Stimulated activated CD8-positive, alpha-beta memory T cell treated with anti-CD3 and anti-CD28 coated beads, Interleukin-15, amount 100 ng/mL, for 4 hours (primary cell): ENCODE results near the gene TOMM40.
A peak's percentile ranks its signal among the peaks of the same experiment; 100 is the strongest.

Experiments used
- DNase-seq, 2 donors: peaks; one replicate each; pipeline ENCODE4 v3.0.0-alpha.2; 2020; ENCODE audit warnings: low read depth in 2 of 2

TOMM40 gene

DNA sequence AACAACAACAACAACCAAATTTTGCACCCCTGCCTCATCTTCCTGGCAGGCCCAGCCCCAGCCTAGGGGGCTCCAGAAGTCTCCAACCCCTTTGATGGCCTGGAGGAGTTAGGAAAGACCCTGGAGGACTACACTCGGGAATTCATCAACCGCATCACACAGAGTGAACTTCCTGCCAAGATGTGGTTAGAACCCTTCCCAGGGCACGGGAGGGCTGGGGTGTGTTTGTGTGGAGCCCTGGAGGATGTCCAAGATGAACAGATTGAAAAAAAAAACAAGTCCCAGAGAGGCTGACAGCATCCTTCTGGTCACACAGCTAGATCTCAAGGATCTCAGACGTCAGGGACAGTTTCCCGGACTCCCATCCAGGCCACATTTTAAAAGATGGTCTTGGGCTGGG, 36.7 kb downstream of the TOMM40 start:
- DNase-seq = no peak

DNA sequence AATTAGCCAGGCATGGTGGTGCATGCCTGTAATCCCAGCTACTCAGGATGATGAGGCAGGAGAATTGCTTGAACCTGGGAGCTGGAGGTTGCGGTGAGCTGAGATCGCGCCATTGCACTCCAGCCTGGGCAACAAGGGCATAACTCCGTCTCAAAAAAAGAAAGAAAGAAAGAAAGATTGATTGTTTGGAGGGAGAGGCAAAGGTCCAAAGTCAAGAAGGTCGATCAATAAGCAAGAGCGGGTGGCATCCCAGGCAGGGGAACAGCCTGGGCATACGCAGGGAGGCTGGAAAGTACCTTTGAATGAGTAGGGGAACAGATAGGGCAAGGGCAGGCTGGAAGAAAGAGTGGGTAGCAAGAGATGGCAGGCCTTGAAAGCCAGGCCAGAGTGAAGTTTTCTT, 39.0 kb downstream of the TOMM40 start:
- no peak for DNase-seq

DNA sequence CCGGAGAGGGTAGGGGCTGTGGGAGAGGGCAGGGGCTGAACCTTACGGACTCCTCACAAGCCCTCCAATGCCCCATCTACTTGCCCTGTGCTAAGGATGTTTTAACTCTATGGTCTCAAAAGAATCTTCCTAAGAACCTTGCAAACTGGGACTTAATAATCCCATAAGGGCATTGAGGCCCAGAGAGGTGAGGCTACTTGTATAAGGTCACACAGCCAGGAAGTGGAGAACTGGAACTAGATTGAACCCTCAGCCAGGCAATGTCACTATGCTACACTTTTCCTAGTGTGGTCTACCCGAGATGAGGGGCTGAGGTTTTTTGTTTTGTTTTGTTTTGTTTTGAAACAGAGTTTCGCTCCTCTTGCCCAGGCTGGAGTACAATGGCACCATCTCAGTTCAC, 40.5 kb downstream of the TOMM40 start:
- DNase-seq = no peak

DNA sequence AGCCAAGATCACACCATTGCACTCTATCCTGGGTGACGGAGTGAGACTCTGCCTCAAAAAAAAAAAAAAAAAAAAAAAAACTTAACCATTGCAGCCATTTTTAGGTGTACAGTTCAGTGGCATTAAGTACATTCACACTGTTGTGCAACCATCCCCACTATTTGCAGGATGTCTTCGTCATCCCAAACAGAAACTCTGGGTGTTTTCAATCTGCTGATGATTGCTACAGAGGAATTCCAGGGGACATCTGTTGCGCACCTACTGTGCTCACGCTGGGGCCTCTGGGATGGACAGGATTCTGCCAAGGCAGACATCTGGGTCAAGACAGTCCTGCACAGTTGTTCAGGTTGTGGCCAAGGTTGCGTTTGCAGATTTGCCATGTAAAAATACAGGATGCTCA, 48.6 kb downstream of the TOMM40 start:
- no peak for DNase-seq

DNA sequence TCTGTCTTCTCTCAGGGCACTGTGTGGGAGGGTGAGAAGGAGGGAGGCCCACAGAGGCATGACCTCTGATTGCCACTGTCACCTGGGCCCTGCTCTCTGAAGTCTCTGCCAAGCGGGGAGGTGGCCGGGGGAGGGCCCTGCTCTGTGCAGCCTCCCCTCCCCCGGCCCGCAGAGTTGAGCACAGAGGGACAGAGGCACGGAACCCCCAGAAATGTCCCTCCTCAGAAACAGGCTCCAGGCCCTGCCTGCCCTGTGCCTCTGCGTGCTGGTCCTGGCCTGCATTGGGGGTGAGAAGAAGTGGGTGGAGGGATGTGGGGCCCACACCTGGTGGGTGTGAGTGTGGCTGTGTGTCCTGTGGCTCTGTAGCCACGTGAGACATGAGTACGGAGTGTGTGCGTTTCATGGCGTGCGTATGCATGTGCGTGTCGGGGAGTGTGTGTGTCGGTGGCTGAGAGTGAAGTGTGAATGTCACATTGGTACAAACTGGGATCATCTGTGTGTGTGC, 51.1 kb downstream of the TOMM40 start, which contains the start of gene APOC4:
TSS of gene APOC4 (plus strand) at position 171 of the 505 bp plus-strand sequence. CDS start at position 212, 41 bp downstream.
- no peak for DNase-seq

DNA sequence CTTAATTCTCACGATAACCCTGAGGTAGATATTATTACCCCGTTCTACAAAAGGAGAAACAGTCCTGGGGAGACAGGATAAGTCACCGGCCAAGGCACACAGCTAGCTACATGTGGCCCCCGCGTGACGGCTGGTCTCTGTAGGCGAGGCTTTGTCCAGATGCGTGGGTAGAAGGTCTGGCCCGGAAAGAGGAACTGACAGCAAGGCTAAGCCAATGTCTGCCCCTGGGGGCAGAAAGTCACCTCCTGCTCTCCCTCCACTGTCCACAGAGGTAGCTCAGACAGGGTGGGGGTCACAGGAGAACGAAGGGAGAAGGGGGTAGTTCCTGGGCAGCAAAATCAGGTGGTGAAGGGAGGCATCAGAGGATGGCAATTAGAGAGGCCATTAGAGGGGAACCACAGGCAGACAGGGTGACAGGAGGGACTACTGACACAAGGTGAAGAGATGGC, 52.8 kb downstream of the TOMM40 start:
- no peak for DNase-seq

DNA sequence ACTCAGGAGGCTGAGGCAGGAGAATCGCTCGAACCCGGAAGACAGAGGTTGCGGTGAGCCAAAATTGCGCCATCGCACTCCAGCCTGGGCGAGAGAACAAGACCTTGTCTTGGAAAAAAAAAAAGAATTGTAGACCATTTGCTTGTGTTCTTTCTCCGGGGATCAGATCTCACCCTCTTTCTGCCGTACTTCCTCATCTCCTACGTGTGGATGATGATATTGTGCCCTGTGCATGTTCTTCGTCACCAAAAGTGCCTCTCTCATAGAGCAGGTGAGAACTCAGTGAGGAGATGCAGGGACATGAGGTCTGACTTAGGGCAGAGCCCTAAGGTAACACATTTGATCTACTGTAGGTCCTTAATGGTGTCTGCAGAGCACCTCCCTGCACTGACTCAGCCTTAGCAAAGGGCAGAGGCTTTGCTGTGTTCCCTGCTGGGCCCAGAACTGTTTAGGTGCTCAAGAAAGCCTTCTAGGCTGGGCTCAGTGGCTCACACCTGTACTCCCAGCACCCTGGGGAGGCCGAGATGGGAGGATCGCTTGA, 56.1 kb downstream of the TOMM40 start:
- no peak for DNase-seq

DNA sequence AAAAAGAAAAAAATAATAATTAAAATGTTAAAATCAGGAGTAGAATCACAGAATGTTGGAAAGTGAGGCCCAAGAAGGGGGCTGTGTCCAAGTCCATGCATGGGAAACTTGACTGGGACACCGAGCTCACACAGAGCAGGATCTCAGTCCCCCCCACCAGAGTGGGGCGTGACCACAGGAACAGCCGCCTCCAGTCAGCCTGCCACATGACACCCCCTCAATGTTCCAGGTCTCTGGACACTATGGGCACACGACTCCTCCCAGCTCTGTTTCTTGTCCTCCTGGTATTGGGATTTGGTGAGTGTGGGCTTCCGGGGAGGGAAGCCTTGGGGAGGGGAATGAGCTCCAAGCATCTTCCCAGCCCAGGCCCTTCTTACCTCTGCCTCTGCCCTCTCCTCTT, 57.2 kb downstream of the TOMM40 start:
- DNase-seq = no peak

DNA sequence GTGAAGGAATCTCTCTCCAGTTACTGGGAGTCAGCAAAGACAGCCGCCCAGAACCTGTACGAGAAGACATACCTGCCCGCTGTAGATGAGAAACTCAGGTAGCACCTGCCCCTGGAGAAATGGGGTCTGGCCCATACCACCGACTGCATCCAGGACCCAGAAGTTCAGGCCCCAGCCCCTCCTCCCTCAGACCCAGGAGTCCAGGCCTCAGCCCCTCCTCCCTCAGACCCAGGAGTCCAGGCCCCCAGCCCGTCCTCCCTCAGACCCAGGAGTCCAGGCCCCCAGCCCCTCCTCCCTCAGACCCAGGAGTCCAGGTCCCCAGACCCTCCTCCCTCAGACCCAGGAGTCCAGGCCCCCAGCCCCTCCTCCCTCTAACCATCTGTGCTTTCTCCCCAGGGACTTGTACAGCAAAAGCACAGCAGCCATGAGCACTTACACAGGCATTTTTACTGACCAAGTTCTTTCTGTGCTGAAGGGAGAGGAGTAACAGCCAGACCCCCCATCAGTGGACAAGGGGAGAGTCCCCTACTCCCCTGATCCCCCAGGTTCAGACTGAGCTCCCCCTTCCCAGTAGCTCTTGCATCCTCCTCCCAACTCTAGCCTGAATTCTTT, 57.8 kb downstream of the TOMM40 start:
- no peak for DNase-seq

DNA sequence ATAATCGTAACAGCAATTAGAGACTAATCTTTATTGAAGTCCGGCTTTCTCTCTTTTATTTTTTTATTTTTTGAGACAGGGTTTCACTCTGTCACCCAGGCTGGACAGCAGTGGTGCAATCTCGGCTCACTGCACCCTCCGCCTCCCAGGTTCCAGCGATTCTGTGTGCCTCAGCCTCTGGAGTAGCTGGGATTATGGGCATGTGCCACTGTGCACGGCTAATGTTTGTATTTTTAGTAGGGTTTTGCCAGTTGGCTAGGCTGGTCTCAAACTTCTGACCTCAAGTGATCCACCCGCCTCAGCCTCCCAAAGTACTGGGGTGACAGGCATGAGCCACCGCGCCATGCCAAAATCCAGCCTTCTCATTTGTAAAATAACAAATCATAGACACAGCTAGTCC, 58.5 kb downstream of the TOMM40 start:
- no peak for DNase-seq

DNA sequence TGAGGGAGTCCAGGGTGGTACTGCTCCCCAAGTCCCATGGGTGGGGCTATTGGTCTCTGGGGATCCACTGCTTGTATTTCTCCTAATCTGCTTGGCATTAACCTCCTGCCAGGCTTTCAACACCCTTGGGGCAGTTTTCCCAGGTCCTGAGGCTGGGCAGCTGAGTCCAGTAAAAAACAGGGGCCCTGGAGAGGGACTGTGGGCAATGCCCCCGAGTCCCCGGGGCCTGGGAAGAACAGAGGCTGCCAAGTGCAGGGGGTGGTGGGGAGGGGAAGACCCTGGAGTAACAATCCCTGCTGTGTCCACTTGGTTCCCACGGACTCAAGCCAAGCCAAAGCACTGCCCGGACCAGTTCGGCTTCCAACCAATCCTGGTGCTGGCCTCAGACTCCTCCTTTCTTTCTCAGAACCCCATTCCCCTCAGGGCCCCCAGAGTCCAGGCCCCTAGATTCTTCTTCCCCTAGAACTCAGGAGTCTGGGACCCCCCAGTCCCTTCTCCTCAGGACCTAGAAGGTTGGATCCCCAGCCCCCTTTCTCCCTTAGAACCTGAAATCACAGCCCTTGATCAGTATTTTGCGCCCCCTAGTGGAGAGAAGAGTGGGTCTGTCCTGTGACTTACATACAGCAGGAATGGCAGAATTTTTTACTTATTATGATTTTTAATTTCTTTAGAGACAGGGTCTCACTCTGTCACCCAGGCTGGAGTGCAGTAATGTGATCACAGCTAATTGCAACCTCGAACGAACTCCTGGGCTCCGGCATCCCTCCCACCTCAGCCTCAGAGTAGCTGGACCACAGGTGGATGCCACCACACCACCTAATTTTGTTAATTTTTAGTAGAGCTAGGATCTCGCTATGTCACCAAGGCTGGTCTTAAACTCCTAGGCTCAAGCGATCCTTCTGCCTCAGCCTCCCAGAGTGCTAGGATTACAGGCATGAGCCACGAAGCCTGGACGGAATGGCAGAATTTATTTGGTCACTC, 60.4 kb downstream of the TOMM40 start:
- DNase-seq = peak in 1 of 2 donors; percentile 42
